Omental fat pad (tissue), 4 donors: ENCODE results near the gene CREB3L1. TPM values are rescaled to one million over a fixed set of nuclear protein-coding genes. Genes with fewer than 3 reads are reported as not detected.

Experiments
- ATAC-seq: fragments of 150-250 bp; one replicate; pipeline ENCODE4 v1.9.1; 2016; ENCODE audit warnings: mild to moderate bottlenecking, moderate library complexity; ENCODE audit not compliant: low FRiP score
- DNase-seq: peaks from one replicate; pipeline ENCODE4 v3.0.0-alpha.2; 2019; ENCODE audit warnings: low spot score
- CTCF ChIP-seq, 3 donors: fragments of 450-650 bp; IDR thresholded peaks; one replicate each; pipeline ENCODE4 v1.5.1; 2016 to 2017; ENCODE audit warnings: antibody characterized with exemption in 3 of 3, mild to moderate bottlenecking in 3 of 3, moderate library complexity in 2 of 3
- total RNA-seq, 4 donors: library from RNA; depleted of rRNA; stranded (reverse); fragments of >200 nt; gene quantifications; one replicate each; pipeline ENCODE4 v1.1.0, GENCODE V29; 2016

CREB3L1 gene
- total RNA-seq, 4 donors from 2014 or later, result 0.94 to 8.7 (median 2.8) TPM

- no peak for DNase-seq
These were observed 11.7 kb upstream of the CREB3L1 start for GRCh38 chr11:46265764-46266163.

GRCh38 chr11:46267930-46268329, 9.5 kb upstream of the CREB3L1 start:
- no peak for TF ChIP-seq CTCF (IDR thresholded peaks at IDR 0.05)
- no peak for ATAC-seq
- DNase-seq, result no peak

More at GRCh38 chr11:46265764-46266163, 11.7 kb upstream of the CREB3L1 start:
- no peak for TF ChIP-seq CTCF (IDR thresholded peaks at IDR 0.05)
- ATAC-seq, result no peak

GRCh38 chr11:46270684-46271083, 6.8 kb upstream of the CREB3L1 start:
- DNase-seq, result no peak
- no peak for ATAC-seq
- TF ChIP-seq CTCF (IDR thresholded peaks at IDR 0.05), result no peak

- DNase-seq, result no peak
- ATAC-seq, result no peak
- no peak for TF ChIP-seq CTCF (IDR thresholded peaks at IDR 0.05)
These were observed 6.1 kb upstream of the CREB3L1 start for GRCh38 chr11:46271407-46271806.

GRCh38 chr11:46271875-46272815, 5.3 kb upstream of the CREB3L1 start:
- no peak for TF ChIP-seq CTCF (IDR thresholded peaks at IDR 0.05)
- no peak for ATAC-seq
- no peak for DNase-seq

GRCh38 chr11:46272816-46273427, 4.5 kb upstream of the CREB3L1 start:
- ATAC-seq, result peak; percentile 81
- no peak for DNase-seq
- TF ChIP-seq CTCF (IDR thresholded peaks at IDR 0.05), result no peak
